Spleen (tissue), 11 donors: ENCODE data around the gene NOTCH1. TPM values are rescaled to one million over a fixed set of nuclear protein-coding genes. Genes with fewer than 3 reads are reported as not detected.

Experiments used
- DNase-seq: peaks from one replicate; pipeline ENCODE4 v3.0.0-alpha.2; 2020
- H3K27ac ChIP-seq, 8 donors: fragments of 200-600 bp; sonication (generic) in 7 of 8; 1 replicate in 4 of 8; 2 replicates in 4 of 8; pipeline versions ENCODE4 v1.5.0 to v1.8.0; 2016 to 2021; ENCODE audit warnings: inconsistent platforms in 4 of 8, mild to moderate bottlenecking in 4 of 8, moderate library complexity in 1 of 8
- H3K27me3 ChIP-seq, 7 donors: fragments of 200-600 bp; sonication (generic) in 6 of 7; replicated peaks in 1 of 7; 1 replicate in 4 of 7; 2 replicates in 3 of 7; pipeline versions ENCODE4 v1.5.0 to v1.8.0; 2016 to 2021; ENCODE audit warnings: inconsistent platforms in 3 of 7, mild to moderate bottlenecking in 1 of 7
- H3K36me3 ChIP-seq, 6 donors: fragments of 200-600 bp; sonication (generic) in 5 of 6; 1 replicate in 4 of 6; 2 replicates in 2 of 6; pipeline versions ENCODE4 v1.5.0 to v1.8.0; 2016 to 2021; ENCODE audit warnings: inconsistent platforms in 2 of 6
- H3K4me1 ChIP-seq, 6 donors: fragments of 200-600 bp; sonication (generic) in 5 of 6; 1 replicate in 3 of 6; 2 replicates in 3 of 6; pipeline versions ENCODE4 v1.5.0 to v1.8.0; 2016 to 2021; ENCODE audit warnings: inconsistent platforms in 3 of 6
- H3K4me3 ChIP-seq, 8 donors: fragments of 200-600 bp; sonication (generic) in 7 of 8; 1 replicate in 4 of 8; 2 replicates in 4 of 8; pipeline versions ENCODE4 v1.5.0 to v1.8.0; 2016 to 2021; ENCODE audit warnings: inconsistent platforms in 4 of 8, mild to moderate bottlenecking in 4 of 8, moderate library complexity in 2 of 8
- H3K9me3 ChIP-seq, 8 donors: fragments of 200-600 bp; sonication (generic) in 7 of 8; 1 replicate in 4 of 8; 2 replicates in 4 of 8; pipeline versions ENCODE4 v1.5.0 to v1.8.0; 2016 to 2021; ENCODE audit warnings: inconsistent platforms in 4 of 8
- POLR2A ChIP-seq, 3 donors: fragments of 450-650 bp; IDR thresholded peaks; one replicate each; pipeline ENCODE4 v1.5.1; 2017; ENCODE audit warnings: antibody characterized with exemption in 3 of 3, mild to moderate bottlenecking in 1 of 3
- POLR2AphosphoS5 ChIP-seq, 3 donors: sonication (generic); formaldehyde crosslinking; IDR thresholded peaks; one replicate each; pipeline ENCODE4 v1.5.1; 2017; ENCODE audit warnings: antibody characterized with exemption in 3 of 3
- WGBS, 5 donors: extraction: QIAGEN DNeasy Blood & Tissue Kit in 3 of 5; methylation state at CpG; one replicate each; pipeline versions ENCODE4 v1.1.5 to v1.1.7; 2013 to 2018; 5-methylcytosine and 5-hydroxymethylcytosine counted together
- intact Hi-C: fragments of 100-400 bp; cut with DNase I; formaldehyde crosslinking; loops from one replicate; pipeline ENCODE4 v1.15.0; 2023; ENCODE audit warnings: low total_unique reads
- polyA plus RNA-seq, 3 donors: library from polyadenylated mRNA; stranded (reverse); fragments of 200-250 nt; gene quantifications; one replicate each; pipeline ENCODE4 v1.2.1, GENCODE V29; 2013
- total RNA-seq, 7 donors: library from RNA; depleted of rRNA in 3 of 7; stranded (reverse); fragments of >200 nt in 3 of 7; fragmentation: NEBNext Ultra II Directional in 4 of 7; extraction: Animal tissue kit (Norgen Biotek cat#: 25700) in 4 of 7; gene quantifications; one replicate each; pipeline versions ENCODE4 v1.1.0 to v1.2.1, GENCODE V29; 2016 to 2021
- TF ChIP-seq, protein P1 (sequence below), 11 experiments: fragments of 200-600 bp in 7 of 11; fragments of 450-650 bp in 4 of 11; sonication (generic) in 4 of 11; IDR thresholded peaks in 8 of 11; conservative IDR thresholded peaks in 3 of 11; 1 replicate in 7 of 11; 2 replicates in 4 of 11; pipeline versions ENCODE4 v1.4.0 to v1.8.0; 2016 to 2021; ENCODE audit warnings: antibody characterized with exemption in 11 of 11, inconsistent platforms in 4 of 11, mild to moderate bottlenecking in 1 of 11
- donor health status: healthy with polysubstance abuse.
- donor health status: DM: no; HTN: no; CAD: no; lungs with moderate emphysema.
- donor health status: DM: no; HTN: no; CAD: no.
- donor health status: Bipolar disorder and iron deficiency.
- donor health status: healthy.
- donor health status: DM: no; HTN: no; CAD: no.
- donor health status: DM: yes; HTN: yes; CAD: no.

Gene NOTCH1
- total and polyA plus RNA-seq, 10 donors, result 4.9 to 140 (median 93.9) TPM

DNA sequence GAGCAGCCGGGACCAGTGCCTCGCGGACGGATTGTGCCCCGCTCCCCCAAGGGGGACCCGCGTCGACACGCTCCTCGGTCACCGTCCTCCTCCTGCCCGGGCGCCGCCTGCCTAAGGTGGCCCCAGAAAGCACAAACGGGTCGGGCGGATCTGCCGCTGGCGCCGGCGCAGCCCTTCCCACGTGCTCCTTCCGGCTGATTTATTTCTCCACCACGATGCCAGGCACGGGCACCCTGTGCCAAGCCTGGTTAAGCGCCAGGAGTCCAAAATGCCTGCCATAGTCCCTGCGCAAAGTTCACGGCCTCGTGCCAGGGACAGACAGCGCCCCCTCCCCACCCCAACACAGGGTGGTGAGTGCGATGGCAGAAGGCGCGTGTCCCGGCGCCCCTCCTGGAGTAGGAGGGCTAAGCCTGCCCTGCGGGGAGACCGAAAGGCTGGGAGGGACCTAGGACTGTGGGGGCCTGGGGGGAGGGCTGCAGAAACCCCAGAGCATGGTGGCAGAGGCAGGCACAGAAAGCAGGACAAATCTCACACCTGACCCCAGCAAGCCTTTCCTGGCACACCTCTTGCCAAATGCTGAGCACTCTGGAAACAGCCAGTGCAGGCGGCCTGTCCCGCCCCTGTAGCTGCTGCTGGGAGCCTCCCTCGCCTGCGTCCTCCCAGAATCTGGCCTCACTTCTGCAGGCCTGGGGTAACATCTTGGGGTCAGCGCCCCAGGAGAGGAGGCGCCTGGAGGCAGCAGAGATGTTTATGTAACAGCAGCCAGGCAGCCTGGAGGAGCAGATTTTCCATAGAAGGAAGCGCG is 1.1 kb upstream of the NOTCH1 start:
- intact Hi-C loops, result no loop called here
- H3K4me1 ChIP-seq, result peaks cover 37 to 90% (median 69%) of the 10 kb centered on the region in 6 donors
- peak overlapping the region; percentile 94 to 100 (median 98) for H3K27ac ChIP-seq
- TF ChIP-seq POLR2A (IDR thresholded peaks at IDR 0.05) (no peak), POLR2AphosphoS5 (IDR thresholded peaks at IDR 0.05) (peak in 2 of 3 donors; percentile 43 to 72)
- TF ChIP-seq, protein P1, sequence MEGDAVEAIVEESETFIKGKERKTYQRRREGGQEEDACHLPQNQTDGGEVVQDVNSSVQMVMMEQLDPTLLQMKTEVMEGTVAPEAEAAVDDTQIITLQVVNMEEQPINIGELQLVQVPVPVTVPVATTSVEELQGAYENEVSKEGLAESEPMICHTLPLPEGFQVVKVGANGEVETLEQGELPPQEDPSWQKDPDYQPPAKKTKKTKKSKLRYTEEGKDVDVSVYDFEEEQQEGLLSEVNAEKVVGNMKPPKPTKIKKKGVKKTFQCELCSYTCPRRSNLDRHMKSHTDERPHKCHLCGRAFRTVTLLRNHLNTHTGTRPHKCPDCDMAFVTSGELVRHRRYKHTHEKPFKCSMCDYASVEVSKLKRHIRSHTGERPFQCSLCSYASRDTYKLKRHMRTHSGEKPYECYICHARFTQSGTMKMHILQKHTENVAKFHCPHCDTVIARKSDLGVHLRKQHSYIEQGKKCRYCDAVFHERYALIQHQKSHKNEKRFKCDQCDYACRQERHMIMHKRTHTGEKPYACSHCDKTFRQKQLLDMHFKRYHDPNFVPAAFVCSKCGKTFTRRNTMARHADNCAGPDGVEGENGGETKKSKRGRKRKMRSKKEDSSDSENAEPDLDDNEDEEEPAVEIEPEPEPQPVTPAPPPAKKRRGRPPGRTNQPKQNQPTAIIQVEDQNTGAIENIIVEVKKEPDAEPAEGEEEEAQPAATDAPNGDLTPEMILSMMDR (IDR thresholded peaks at IDR 0.05 in 8 of 11, conservative IDR thresholded peaks at IDR 0.05 in 3 of 11), result peak in 1 of 11 experiments; percentile 9
- H3K36me3 ChIP-seq, result peaks cover 0 to 22% (median 5%) of the 10 kb centered on the region in 6 donors
- no peak for DNase-seq
- H3K4me3 ChIP-seq, result peak overlapping the region; percentile 39 to 95 (median 70)
- WGBS, 5 donors, result 12 to 17% (median 14%) methylated on average over 28 to 45 of the region's 45 CpGs
- H3K9me3 ChIP-seq, result no peaks in the 10 kb centered on the region
- H3K27me3 ChIP-seq, result no peaks in the 10 kb centered on the region

DNA sequence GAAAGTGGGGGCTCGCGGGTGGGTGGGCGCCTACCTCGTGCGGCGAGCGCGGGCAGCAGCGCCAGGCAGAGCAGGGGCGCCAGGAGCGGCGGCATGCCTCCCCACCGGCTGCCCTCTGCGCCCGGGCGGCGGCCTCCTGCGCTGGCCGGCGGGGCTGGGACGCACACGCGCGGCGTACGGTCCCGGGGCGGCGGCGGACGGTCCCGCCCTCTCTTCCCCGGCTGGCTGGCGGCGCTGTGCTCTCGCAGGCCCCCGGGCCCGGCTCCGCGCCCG is 220 bp downstream of the NOTCH1 start:
- H3K27me3 ChIP-seq, result no peaks in the 10 kb centered on the region
- 0% methylated on average over 3 to 41 of the region's 41 CpGs; no CpG with 5 or more reads in 1 of the 5 donors for WGBS, 5 donors
- H3K9me3 ChIP-seq, result no peaks in the 10 kb centered on the region
- H3K36me3 ChIP-seq, result peaks cover 0 to 32% (median 8%) of the 10 kb centered on the region in 6 donors
- H3K4me1 ChIP-seq, result peaks cover 32 to 90% (median 69%) of the 10 kb centered on the region in 6 donors
- no peak for DNase-seq
- intact Hi-C loops, result no loop called here
- H3K4me3 ChIP-seq, result peak overlapping the region; percentile 70 to 95 (median 80)
- TF ChIP-seq POLR2AphosphoS5 (IDR thresholded peaks at IDR 0.05) (no peak), POLR2A (IDR thresholded peaks at IDR 0.05) (peak in 1 of 3 donors; percentile 27)
- TF ChIP-seq, protein P1 (IDR thresholded peaks at IDR 0.05 in 8 of 11, conservative IDR thresholded peaks at IDR 0.05 in 3 of 11), result no peak
- H3K27ac ChIP-seq, result peak overlapping the region; percentile 81 to 100 (median 98)

DNA sequence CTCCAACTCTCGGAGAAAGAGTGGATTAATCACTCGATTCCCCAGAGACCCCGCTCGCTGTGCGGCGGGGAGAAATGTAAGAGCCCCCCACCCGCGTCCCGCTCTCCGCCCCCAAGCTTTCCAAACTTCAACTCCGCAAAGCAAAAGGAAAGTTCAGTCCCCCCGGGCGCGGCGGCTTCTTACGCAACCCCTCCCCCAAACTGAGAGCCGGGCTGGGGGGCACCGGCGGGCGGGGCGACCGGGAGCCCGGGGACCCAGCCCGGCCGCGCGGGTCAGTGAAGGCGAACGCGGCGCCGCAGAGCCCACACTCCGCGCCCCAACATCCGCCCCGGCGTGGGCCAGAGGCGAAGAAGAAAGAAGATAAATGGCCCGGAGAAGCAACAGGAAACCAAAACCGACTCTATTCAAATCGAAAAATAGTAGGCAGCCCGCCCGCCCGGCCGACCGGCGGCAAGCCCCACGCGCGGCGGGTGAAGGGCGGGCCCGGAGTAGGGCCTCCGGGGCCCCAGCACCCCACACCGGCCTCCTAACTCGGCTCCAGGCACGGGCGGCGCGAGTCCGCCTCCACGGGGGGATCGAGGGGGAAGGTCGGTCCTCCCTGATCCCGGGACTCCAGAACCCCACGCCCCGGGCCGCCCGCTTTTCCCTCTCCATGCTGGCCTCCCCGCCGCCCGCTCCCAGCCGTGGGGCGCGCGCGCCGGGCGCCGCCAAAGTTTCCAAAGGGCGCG is 720 bp downstream of the NOTCH1 start:
- Histone ChIP-seq H3K36me3 (peaks cover 0 to 32% (median 8%) of the 10 kb centered on the region in 6 donors), H3K4me3 (peak overlapping the region; percentile 70 to 95 (median 80)), H3K9me3 (no peaks in the 10 kb centered on the region), H3K4me1 (peaks cover 37 to 90% (median 69%) of the 10 kb centered on the region in 6 donors), H3K27ac (peak overlapping the region; percentile 81 to 100 (median 98)), H3K27me3 (no peaks in the 10 kb centered on the region)
- no peak for TF ChIP-seq POLR2A (IDR thresholded peaks at IDR 0.05)
- TF ChIP-seq, protein P1 (IDR thresholded peaks at IDR 0.05 in 8 of 11, conservative IDR thresholded peaks at IDR 0.05 in 3 of 11), result no peak
- peak; percentile 13 to 42 (median 36) for TF ChIP-seq POLR2AphosphoS5 (IDR thresholded peaks at IDR 0.05)
- WGBS, 5 donors, result 0 to 1% (median 1%) methylated on average over 49 to 82 of the region's 82 CpGs
- intact Hi-C loops, result no loop called here
- peak; percentile 93 for DNase-seq

DNA sequence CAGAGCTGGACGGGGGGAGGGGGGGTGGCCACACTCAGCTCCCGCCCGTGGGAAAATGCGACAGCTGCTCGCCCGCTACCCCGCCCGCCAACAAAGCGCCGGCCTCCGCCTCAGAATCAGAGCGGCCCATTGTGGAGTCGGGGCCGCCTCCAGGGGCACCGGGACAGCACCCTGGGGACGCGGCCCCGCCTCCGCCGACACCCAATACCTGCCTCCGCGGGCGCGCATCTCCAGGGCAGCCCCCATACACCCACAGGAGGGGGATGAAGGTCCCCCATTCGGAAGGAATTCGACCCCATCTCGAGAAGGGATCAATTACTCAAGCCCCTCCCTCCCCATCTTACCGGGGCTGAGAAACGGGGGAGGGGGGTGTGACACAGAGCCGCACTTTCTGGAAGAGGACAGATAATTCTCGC is 1.3 kb downstream of the NOTCH1 start:
- intact Hi-C loops, result no loop called here
- peaks cover 42 to 90% (median 71%) of the 10 kb centered on the region in 6 donors for H3K4me1 ChIP-seq
- peak; percentile 95 for DNase-seq
- 0 to 1% (median 0%) methylated on average over 23 to 31 of the region's 31 CpGs for WGBS, 5 donors
- no peaks in the 10 kb centered on the region for H3K27me3 ChIP-seq
- H3K9me3 ChIP-seq, result no peaks in the 10 kb centered on the region
- H3K4me3 ChIP-seq, result peak overlapping the region; percentile 70 to 95 (median 80)
- peak; percentile 23 to 83 (median 68) for TF ChIP-seq POLR2AphosphoS5 (IDR thresholded peaks at IDR 0.05)
- TF ChIP-seq POLR2A (IDR thresholded peaks at IDR 0.05), result no peak
- H3K27ac ChIP-seq, result peak overlapping the region; percentile 81 to 100 (median 98)
- H3K36me3 ChIP-seq, result peaks cover 0 to 32% (median 8%) of the 10 kb centered on the region in 6 donors
